Karpas-422 (cell line): ENCODE results near the gene DGAT2. TPM values are rescaled to one million over a fixed set of nuclear protein-coding genes. Genes with fewer than 3 reads are reported as not detected.

ENCODE experiments used
- DNase-seq: peaks from one replicate; pipeline ENCODE4 v3.0.0-alpha.2; 2015
- H2AFZ ChIP-seq: fragments of 200-600 bp; sonication (generic); 2 replicates; pipeline ENCODE4 v1.6.1; 2014; ENCODE audit warnings: antibody characterized with exemption, low read length, mixed read lengths
- H3K27ac ChIP-seq: fragments of 200-600 bp; sonication (generic); 2 replicates; pipeline ENCODE4 v1.5.1; 2014; ENCODE audit warnings: mild to moderate bottlenecking, low read length, moderate library complexity
- H3K27me3 ChIP-seq: fragments of 200-600 bp; sonication (generic); 2 replicates; pipeline ENCODE4 v1.6.1; 2014; ENCODE audit warnings: low read length, mixed read lengths
- H3K36me3 ChIP-seq: fragments of 200-600 bp; sonication (generic); 2 replicates; pipeline ENCODE4 v1.6.1; 2014; ENCODE audit warnings: low read length, mixed read lengths; ENCODE audit not compliant: insufficient read depth
- H3K4me1 ChIP-seq: fragments of 200-600 bp; sonication (generic); 2 replicates; pipeline ENCODE4 v1.6.1; 2014; ENCODE audit warnings: mild to moderate bottlenecking, low read length, mixed read lengths
- H3K4me2 ChIP-seq: fragments of 200-600 bp; sonication (generic); 2 replicates; pipeline ENCODE4 v1.6.1; 2014; ENCODE audit warnings: low read length, low read depth, mild to moderate bottlenecking; ENCODE audit not compliant: poor library complexity, severe bottlenecking
- H3K4me3 ChIP-seq: fragments of 200-600 bp; sonication (generic); 2 replicates; pipeline ENCODE4 v1.5.1; 2014; ENCODE audit warnings: mild to moderate bottlenecking, antibody characterized with exemption, low read length, mixed read lengths
- H3K79me2 ChIP-seq: fragments of 200-600 bp; sonication (generic); 2 replicates; pipeline ENCODE4 v1.6.1; 2014; ENCODE audit warnings: mild to moderate bottlenecking, low read length, mixed read lengths
- H3K9ac ChIP-seq: fragments of 200-600 bp; sonication (generic); 2 replicates; pipeline ENCODE4 v1.6.0; 2014; ENCODE audit warnings: low read length
- H3K9me2 ChIP-seq: fragments of 200-600 bp; sonication (generic), shearing (Covaris generic); replicated peaks from 2 replicates; pipeline ENCODE4 v1.6.0; 2014; ENCODE audit warnings: mild to moderate bottlenecking, low read length, moderate library complexity; ENCODE audit not compliant: insufficient read depth
- H3K9me3 ChIP-seq: fragments of 300-700, 200-600 bp; sonication (generic); 2 replicates; pipeline ENCODE4 v1.6.1; 2014; ENCODE audit warnings: low read length, mixed read lengths
- H4K20me1 ChIP-seq: fragments of 200-600 bp; sonication (generic); 2 replicates; pipeline ENCODE4 v1.6.1; 2014; ENCODE audit warnings: mild to moderate bottlenecking, antibody characterized with exemption, low read length, low read depth; ENCODE audit not compliant: insufficient read depth
- total RNA-seq: library from RNA; depleted of rRNA; stranded (reverse); fragments of >200 nt; shearing (Covaris generic); gene quantifications from 2 replicates; pipeline ENCODE4 v1.2.3, GENCODE V29; 2014; ENCODE audit warnings: low replicate concordance

Gene DGAT2
- total RNA-seq, 1 experiment from 2014 or later, result 1.9 TPM

GRCh38 chr11:75770102-75770501, 1.5 kb downstream of the DGAT2 start:
- Histone ChIP-seq H4K20me1 (no peaks in the 10 kb centered on the region), H3K4me3 (no peak overlapping the region), H3K4me2 (peak overlapping the region; percentile 78), H3K4me1 (peaks cover 47% of the 10 kb centered on the region), H3K36me3 (no peaks in the 10 kb centered on the region), H2AFZ (no peak overlapping the region), H3K9me3 (no peaks in the 10 kb centered on the region), H3K27ac (no peak overlapping the region), H3K79me2 (no peaks in the 10 kb centered on the region), H3K9ac (no peak overlapping the region), H3K27me3 (no peaks in the 10 kb centered on the region), H3K9me2 (no peaks in the 10 kb centered on the region)
- peak; percentile 42 for DNase-seq

- Histone ChIP-seq H3K9me3 (no peaks in the 10 kb centered on the region), H2AFZ (no peak overlapping the region), H3K9me2 (no peaks in the 10 kb centered on the region), H3K9ac (no peak overlapping the region), H3K79me2 (no peaks in the 10 kb centered on the region), H3K27me3 (no peaks in the 10 kb centered on the region), H4K20me1 (no peaks in the 10 kb centered on the region), H3K4me2 (no peak overlapping the region), H3K4me1 (peaks cover 58% of the 10 kb centered on the region), H3K36me3 (no peaks in the 10 kb centered on the region), H3K4me3 (no peak overlapping the region), H3K27ac (no peak overlapping the region)
- DNase-seq, result no peak
These were observed 3.2 kb downstream of the DGAT2 start for GRCh38 chr11:75771646-75772410.

- no peaks in the 10 kb centered on the region for H3K79me2 ChIP-seq
- no peak overlapping the region for H3K27ac ChIP-seq
- H3K4me3 ChIP-seq, result no peak overlapping the region
- DNase-seq, result peak; percentile 72
- peaks cover 47% of the 10 kb centered on the region for H3K4me1 ChIP-seq
- no peaks in the 10 kb centered on the region for H3K27me3 ChIP-seq
- no peaks in the 10 kb centered on the region for H3K36me3 ChIP-seq
- H3K4me2 ChIP-seq, result peak overlapping the region; percentile 18
- H3K9ac ChIP-seq, result no peak overlapping the region
- no peaks in the 10 kb centered on the region for H4K20me1 ChIP-seq
- no peaks in the 10 kb centered on the region for H3K9me2 ChIP-seq
- H2AFZ ChIP-seq, result no peak overlapping the region
- H3K9me3 ChIP-seq, result no peaks in the 10 kb centered on the region
These were observed 5.2 kb downstream of the DGAT2 start for GRCh38 chr11:75773595-75774353.

- Histone ChIP-seq H3K36me3 (no peaks in the 10 kb centered on the region), H3K9me2 (no peaks in the 10 kb centered on the region), H3K4me3 (no peak overlapping the region), H3K27me3 (no peaks in the 10 kb centered on the region), H3K4me1 (peaks cover 34% of the 10 kb centered on the region), H4K20me1 (no peaks in the 10 kb centered on the region), H2AFZ (no peak overlapping the region), H3K9me3 (no peaks in the 10 kb centered on the region), H3K27ac (no peak overlapping the region), H3K9ac (peak overlapping the region; percentile 17), H3K4me2 (peak overlapping the region; percentile 10), H3K79me2 (no peaks in the 10 kb centered on the region)
- DNase-seq, result peak; percentile 65
These were observed 6.5 kb downstream of the DGAT2 start for GRCh38 chr11:75775056-75775455.

- Histone ChIP-seq H3K9me3 (no peaks in the 10 kb centered on the region), H3K9ac (no peak overlapping the region), H4K20me1 (no peaks in the 10 kb centered on the region), H2AFZ (no peak overlapping the region), H3K36me3 (no peaks in the 10 kb centered on the region), H3K9me2 (no peaks in the 10 kb centered on the region), H3K27ac (no peak overlapping the region), H3K79me2 (no peaks in the 10 kb centered on the region), H3K27me3 (no peaks in the 10 kb centered on the region), H3K4me2 (no peak overlapping the region), H3K4me1 (peaks cover 34% of the 10 kb centered on the region), H3K4me3 (no peak overlapping the region)
- DNase-seq, result no peak
These were observed 8.0 kb downstream of the DGAT2 start for GRCh38 chr11:75776546-75776945.

GRCh38 chr11:75777461-75778110, 9.0 kb downstream of the DGAT2 start:
- no peak overlapping the region for H3K27ac ChIP-seq
- no peak overlapping the region for H3K4me2 ChIP-seq
- H3K9me3 ChIP-seq, result no peaks in the 10 kb centered on the region
- H3K9ac ChIP-seq, result no peak overlapping the region
- H3K27me3 ChIP-seq, result no peaks in the 10 kb centered on the region
- no peak for DNase-seq
- H3K79me2 ChIP-seq, result no peaks in the 10 kb centered on the region
- H3K36me3 ChIP-seq, result no peaks in the 10 kb centered on the region
- no peak overlapping the region for H2AFZ ChIP-seq
- no peak overlapping the region for H3K4me3 ChIP-seq
- no peaks in the 10 kb centered on the region for H4K20me1 ChIP-seq
- no peaks in the 10 kb centered on the region for H3K9me2 ChIP-seq
- peaks cover 34% of the 10 kb centered on the region for H3K4me1 ChIP-seq

- Histone ChIP-seq H2AFZ (no peak overlapping the region), H3K4me2 (no peak overlapping the region), H3K27ac (no peak overlapping the region), H3K79me2 (no peaks in the 10 kb centered on the region), H4K20me1 (no peaks in the 10 kb centered on the region), H3K36me3 (no peaks in the 10 kb centered on the region), H3K9me3 (no peaks in the 10 kb centered on the region), H3K27me3 (no peaks in the 10 kb centered on the region), H3K9ac (no peak overlapping the region), H3K4me3 (no peak overlapping the region), H3K4me1 (peaks cover 23% of the 10 kb centered on the region), H3K9me2 (no peaks in the 10 kb centered on the region)
- no peak for DNase-seq
These were observed 10.4 kb downstream of the DGAT2 start for GRCh38 chr11:75778962-75779361.

GRCh38 chr11:75779960-75780359, 11.4 kb downstream of the DGAT2 start:
- Histone ChIP-seq H3K9ac (no peak overlapping the region), H3K4me2 (no peak overlapping the region), H3K27me3 (no peaks in the 10 kb centered on the region), H2AFZ (no peak overlapping the region), H3K79me2 (no peaks in the 10 kb centered on the region), H3K4me1 (peaks cover 13% of the 10 kb centered on the region), H3K9me2 (no peaks in the 10 kb centered on the region), H3K4me3 (no peak overlapping the region), H3K27ac (no peak overlapping the region), H3K9me3 (no peaks in the 10 kb centered on the region), H3K36me3 (no peaks in the 10 kb centered on the region), H4K20me1 (no peaks in the 10 kb centered on the region)
- no peak for DNase-seq
